ENCODE results near the gene MLX. TPM values are rescaled to one million over a fixed set of nuclear protein-coding genes. Genes with fewer than 3 reads are reported as not detected.

MLX gene
- 43.4 and 44.8 TPM in 2 replicates for total RNA-seq

GRCh38 chr17:42566883-42567573 is at the start of gene MLX:
TSS of gene MLX (plus strand) at chr17:42567100. CDS start at chr17:42567125, 25 bp downstream.
- Histone ChIP-seq H3K4me1 (ENCODE audit: insufficient read depth, low read length) (peaks cover 25% of the 10 kb centered on the region), H4K20me1 (ENCODE audit: insufficient read depth, low read length) (peaks cover 13% of the 10 kb centered on the region), H3K4me3 (ENCODE audit: insufficient read depth, low read length) (peak within 1 kb of the TSS; percentile 89), H2AFZ (ENCODE audit: low read length) (peak within 1 kb of the TSS; percentile 86), H3K9me3 (ENCODE audit: low read depth, low read length) (no peaks in the 10 kb centered on the region), H3K36me3 (ENCODE audit: insufficient read depth, low read length) (peaks cover 65% of the 10 kb centered on the region), H3K4me2 (ENCODE audit: insufficient read depth, low read length) (peak within 1 kb of the TSS; percentile 99), H3K79me2 (ENCODE audit: insufficient read depth, low read length) (peaks cover 75% of the 10 kb centered on the region), H3K27ac (ENCODE audit: low read depth, low read length) (peak within 1 kb of the TSS; percentile 82), H3K27me3 (ENCODE audit: insufficient read depth, low read length) (no peaks in the 10 kb centered on the region)
- TF ChIP-seq CTCF (IDR thresholded peaks at IDR 0.05; ENCODE audit: extremely low read depth, low read depth, low read length): no peak
- DNase-seq (ENCODE audit: insufficient read length, low spot score, missing footprints): peak; percentile 100

- Histone ChIP-seq H3K79me2 (ENCODE audit: insufficient read depth, low read length) (no peaks in the 10 kb centered on the region), H2AFZ (ENCODE audit: low read length) (no peak overlapping the region), H3K4me1 (ENCODE audit: insufficient read depth, low read length) (peaks cover 57% of the 10 kb centered on the region), H3K4me2 (ENCODE audit: insufficient read depth, low read length) (peak overlapping the region; percentile 73), H3K4me3 (ENCODE audit: insufficient read depth, low read length) (no peak overlapping the region), H3K9me3 (ENCODE audit: low read depth, low read length) (no peaks in the 10 kb centered on the region), H4K20me1 (ENCODE audit: insufficient read depth, low read length) (no peaks in the 10 kb centered on the region), H3K27ac (ENCODE audit: low read depth, low read length) (peak overlapping the region; percentile 100), H3K36me3 (ENCODE audit: insufficient read depth, low read length) (peaks cover 12% of the 10 kb centered on the region), H3K27me3 (ENCODE audit: insufficient read depth, low read length) (no peaks in the 10 kb centered on the region)
- peak; percentile 99 for TF ChIP-seq CTCF (IDR thresholded peaks at IDR 0.05; ENCODE audit: extremely low read depth, low read depth, low read length)
- DNase-seq (ENCODE audit: insufficient read length, low spot score, missing footprints): peak; percentile 97
These were observed 49.4 kb upstream of the MLX start for GRCh38 chr17:42517516-42517915.

GRCh38 chr17:42518046-42518754 is 48.7 kb upstream of the MLX start:
- Histone ChIP-seq H3K4me3 (ENCODE audit: insufficient read depth, low read length) (peak overlapping the region; percentile 16), H2AFZ (ENCODE audit: low read length) (peak overlapping the region; percentile 27), H3K9me3 (ENCODE audit: low read depth, low read length) (no peaks in the 10 kb centered on the region), H3K79me2 (ENCODE audit: insufficient read depth, low read length) (no peaks in the 10 kb centered on the region), H3K36me3 (ENCODE audit: insufficient read depth, low read length) (peaks cover 12% of the 10 kb centered on the region), H3K4me1 (ENCODE audit: insufficient read depth, low read length) (peaks cover 56% of the 10 kb centered on the region), H3K27ac (ENCODE audit: low read depth, low read length) (peak overlapping the region; percentile 100), H4K20me1 (ENCODE audit: insufficient read depth, low read length) (no peaks in the 10 kb centered on the region), H3K4me2 (ENCODE audit: insufficient read depth, low read length) (peak overlapping the region; percentile 73), H3K27me3 (ENCODE audit: insufficient read depth, low read length) (no peaks in the 10 kb centered on the region)
- no peak for TF ChIP-seq CTCF (IDR thresholded peaks at IDR 0.05; ENCODE audit: extremely low read depth, low read depth, low read length)
- peak; percentile 94 for DNase-seq (ENCODE audit: insufficient read length, low spot score, missing footprints)
